ENCODE data around the gene UTS2R. TPM values are rescaled to one million over a fixed set of nuclear protein-coding genes. Genes with fewer than 3 reads are reported as not detected.

UTS2R gene
- total RNA-seq, 1 donor from 2014 or later, result not detected

DNA sequence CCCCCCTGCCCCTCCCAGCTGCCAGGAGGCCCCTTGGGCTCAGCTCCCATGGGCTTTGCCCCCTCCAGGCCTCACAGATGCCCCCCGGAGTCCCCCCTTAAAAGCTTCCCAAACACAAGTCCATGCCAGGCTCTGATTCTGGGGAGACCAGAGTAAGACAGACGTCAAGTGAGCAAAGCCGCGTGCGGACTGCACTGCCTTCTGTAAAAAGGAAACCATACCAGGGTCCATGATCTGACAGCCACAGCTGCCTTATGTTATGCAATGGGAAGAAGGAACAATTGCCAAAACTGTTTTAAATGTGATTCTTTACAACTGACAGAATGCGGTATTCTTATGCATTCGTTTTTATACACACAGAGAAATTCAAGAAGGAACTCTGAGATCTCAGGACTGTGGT lies 28.6 kb downstream of the UTS2R start:
- TF ChIP-seq, protein P1, sequence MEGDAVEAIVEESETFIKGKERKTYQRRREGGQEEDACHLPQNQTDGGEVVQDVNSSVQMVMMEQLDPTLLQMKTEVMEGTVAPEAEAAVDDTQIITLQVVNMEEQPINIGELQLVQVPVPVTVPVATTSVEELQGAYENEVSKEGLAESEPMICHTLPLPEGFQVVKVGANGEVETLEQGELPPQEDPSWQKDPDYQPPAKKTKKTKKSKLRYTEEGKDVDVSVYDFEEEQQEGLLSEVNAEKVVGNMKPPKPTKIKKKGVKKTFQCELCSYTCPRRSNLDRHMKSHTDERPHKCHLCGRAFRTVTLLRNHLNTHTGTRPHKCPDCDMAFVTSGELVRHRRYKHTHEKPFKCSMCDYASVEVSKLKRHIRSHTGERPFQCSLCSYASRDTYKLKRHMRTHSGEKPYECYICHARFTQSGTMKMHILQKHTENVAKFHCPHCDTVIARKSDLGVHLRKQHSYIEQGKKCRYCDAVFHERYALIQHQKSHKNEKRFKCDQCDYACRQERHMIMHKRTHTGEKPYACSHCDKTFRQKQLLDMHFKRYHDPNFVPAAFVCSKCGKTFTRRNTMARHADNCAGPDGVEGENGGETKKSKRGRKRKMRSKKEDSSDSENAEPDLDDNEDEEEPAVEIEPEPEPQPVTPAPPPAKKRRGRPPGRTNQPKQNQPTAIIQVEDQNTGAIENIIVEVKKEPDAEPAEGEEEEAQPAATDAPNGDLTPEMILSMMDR (conservative IDR thresholded peaks at IDR 0.05; ENCODE audit: low read depth, low read length), result no peak
- DNase-seq (ENCODE audit: low read depth), result no peak
- no peak overlapping the region for H3K4me3 ChIP-seq (ENCODE audit: low read depth, low read length)

DNA sequence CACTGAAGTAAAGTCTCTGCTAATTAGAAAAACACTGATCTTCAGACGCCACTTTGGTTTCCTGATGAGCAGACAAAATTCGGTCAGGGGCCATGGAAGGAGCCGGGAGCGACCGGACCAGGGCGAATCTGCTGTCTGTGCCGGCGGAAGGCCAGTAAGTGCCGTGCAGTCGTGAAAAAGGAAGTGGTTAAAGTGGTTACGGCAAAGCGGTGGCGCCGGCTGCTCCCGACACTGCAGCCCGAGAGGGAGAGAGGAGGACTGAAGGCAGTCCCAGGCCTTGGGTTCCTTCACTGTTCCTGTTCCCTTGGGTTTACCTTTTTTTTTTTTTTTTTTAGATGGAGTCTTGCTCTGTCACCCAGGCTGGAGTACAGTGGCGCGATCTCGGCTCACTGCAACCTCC lies 29.3 kb downstream of the UTS2R start:
- H3K4me3 ChIP-seq (ENCODE audit: low read depth, low read length), result no peak overlapping the region
- TF ChIP-seq, protein P1 (conservative IDR thresholded peaks at IDR 0.05; ENCODE audit: low read depth, low read length), result no peak
- no peak for DNase-seq (ENCODE audit: low read depth)

DNA sequence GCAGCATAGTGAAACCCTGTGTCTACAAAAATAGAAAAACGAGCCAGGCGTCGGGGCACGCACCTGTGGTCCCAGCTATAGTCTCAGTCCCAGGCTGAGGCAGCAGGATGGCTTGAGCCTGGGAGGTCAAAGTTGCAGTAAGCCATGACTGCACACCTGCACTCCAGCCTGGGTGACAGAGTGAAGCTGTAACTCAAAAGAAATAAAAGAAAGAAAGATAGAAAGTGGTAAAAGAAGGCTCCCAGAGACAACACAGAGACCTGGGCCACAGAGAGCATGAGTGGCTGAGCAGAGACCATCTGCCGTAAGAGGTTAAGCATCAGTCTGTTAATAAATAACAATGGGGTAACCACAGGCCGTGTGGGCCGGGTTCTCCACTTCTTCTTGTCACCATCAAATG lies 31.3 kb downstream of the UTS2R start:
- no peak overlapping the region for H3K4me3 ChIP-seq (ENCODE audit: low read depth, low read length)
- TF ChIP-seq, protein P1 (conservative IDR thresholded peaks at IDR 0.05; ENCODE audit: low read depth, low read length), result no peak
- DNase-seq (ENCODE audit: low read depth), result no peak

DNA sequence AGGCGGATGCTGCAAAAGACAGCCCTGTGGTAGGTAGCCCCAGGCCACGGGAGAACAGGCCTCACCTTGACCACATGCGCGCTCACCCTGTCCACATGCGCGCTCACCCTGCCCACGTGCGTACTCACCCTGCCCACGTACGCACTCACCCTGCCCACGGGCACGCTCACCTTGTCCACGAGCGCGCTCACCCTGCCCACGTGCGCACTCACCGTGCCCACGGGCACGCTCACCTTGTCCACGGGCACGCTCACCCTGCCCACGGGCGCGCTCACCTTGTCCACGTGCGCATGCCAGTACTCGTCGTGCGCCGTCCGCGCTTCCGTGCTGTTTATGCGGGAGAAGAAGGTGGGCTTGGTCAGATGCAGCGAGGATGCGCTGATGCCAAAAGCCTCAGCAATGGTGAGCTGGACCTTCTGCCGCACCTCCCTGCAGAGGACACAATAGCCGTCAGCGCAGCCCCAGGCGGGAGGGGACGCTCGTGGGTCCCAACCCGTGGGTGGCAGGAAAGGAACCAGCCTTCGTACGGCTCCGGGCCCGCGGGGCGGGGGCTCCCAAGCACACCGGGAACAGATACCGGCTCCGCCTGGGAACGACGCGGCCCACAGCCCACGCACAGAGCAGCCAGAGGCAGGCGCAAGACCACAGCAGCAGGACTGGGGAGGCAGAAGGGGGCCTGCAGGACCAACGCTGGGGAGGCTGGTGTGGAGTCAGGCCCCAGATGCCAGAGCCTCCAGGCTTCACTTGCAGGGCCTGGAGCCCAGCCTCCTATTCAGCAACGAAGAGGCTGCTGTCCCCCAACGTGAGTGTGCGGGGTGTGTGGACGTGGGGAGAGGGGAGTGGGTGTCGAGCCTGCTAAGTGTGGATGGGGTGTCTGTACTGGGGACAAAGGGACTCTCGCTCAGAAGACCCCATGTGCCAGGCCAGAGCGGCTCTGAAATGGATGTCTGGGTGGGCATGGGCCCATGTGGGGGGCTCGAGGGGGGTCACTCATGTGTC lies 32.4 kb downstream of the UTS2R start:
- H3K4me3 ChIP-seq (ENCODE audit: low read depth, low read length), result no peak overlapping the region
- DNase-seq (ENCODE audit: low read depth), result no peak
- TF ChIP-seq, protein P1 (conservative IDR thresholded peaks at IDR 0.05; ENCODE audit: low read depth, low read length), result no peak

DNA sequence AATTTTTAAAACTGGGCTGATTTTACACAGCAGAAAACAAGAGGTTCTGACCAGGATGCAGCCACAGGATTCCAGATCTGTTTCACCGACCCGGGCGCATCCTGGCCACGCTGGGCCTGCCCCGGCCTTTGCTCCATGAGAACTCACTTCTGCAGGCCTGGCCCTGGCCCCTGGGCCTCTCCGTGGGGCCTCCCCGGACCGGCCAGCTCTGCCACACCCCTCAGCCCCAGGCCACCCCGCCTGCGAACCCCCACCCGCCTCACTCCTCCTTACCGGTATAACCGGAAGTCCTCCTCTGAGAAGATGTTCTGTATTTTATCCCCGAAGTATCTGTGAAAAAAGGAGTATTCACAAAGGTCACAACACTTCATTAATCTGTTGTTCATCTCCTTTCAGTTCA lies 33.5 kb downstream of the UTS2R start:
- no peak overlapping the region for H3K4me3 ChIP-seq (ENCODE audit: low read depth, low read length)
- DNase-seq (ENCODE audit: low read depth), result no peak
- TF ChIP-seq, protein P1 (conservative IDR thresholded peaks at IDR 0.05; ENCODE audit: low read depth, low read length), result no peak

DNA sequence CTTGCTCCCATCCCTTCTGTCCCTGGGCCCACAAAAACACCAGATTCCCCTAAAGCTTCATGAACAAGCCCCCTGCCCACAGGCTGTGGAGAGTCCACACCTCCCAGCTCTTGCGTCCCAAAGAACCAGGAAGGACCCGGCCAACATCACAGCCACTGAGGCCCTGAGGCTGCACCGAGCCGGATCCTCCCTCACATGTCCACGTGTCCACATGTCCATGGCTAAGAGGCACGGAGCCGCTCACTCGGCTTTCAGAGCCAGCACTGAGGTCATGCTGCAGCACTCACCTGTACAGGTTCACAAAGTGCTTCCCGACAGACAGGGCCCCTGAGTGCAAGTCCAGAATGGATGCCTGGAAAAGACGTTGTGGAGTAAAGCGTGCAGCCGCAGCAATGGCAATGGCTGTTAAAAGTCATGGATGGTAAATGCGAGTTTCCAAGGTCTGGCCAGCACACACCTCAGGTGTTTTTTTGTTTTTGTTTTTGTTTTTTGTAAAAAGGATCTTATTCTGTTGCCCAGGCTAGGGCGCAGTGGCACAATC lies 34.6 kb downstream of the UTS2R start:
- no peak overlapping the region for H3K4me3 ChIP-seq (ENCODE audit: low read depth, low read length)
- TF ChIP-seq, protein P1 (conservative IDR thresholded peaks at IDR 0.05; ENCODE audit: low read depth, low read length), result no peak
- DNase-seq (ENCODE audit: low read depth), result no peak

Data from epithelial cell of proximal tubule (primary cell).